HepG2 (cell line): ENCODE results near the gene ZMYM4. TPM values are rescaled to one million over a fixed set of nuclear protein-coding genes. Genes with fewer than 3 reads are reported as not detected.

Experiments used
- ATAC-seq: fragments of 200-7000 bp; cut with Tn5 transposase; 3 replicates; pipeline ENCODE4 v1.9.1; 2020; ENCODE audit warnings: mild to moderate bottlenecking, moderate library complexity
- BruUV-seq: library from RNA; stranded (reverse); fragments of 400-500 nt; replicated peaks from 2 replicates; lab custom pipeline; 2021; lab: Mats Ljungman, UMichigan
- CTCF ChIA-PET: fragments of 300-600 bp; formaldehyde crosslinking; extraction: SDS; loops from one replicate; lab custom pipeline; 2021; ENCODE audit warnings: low total read pairs, inconsistent platforms, low intra/inter-chr PET ratio; lab: Yijun Ruan, JAX
- POLR2A ChIA-PET: fragments of 350-600 bp; sonication (Branson Sonifier 250); formaldehyde crosslinking; loops from one replicate; lab custom pipeline; 2020; ENCODE audit warnings: antibody characterized with exemption, inconsistent platforms; lab: Yijun Ruan, JAX
- DNase-seq: peaks from one replicate; pipeline ENCODE4 v3.0.0-alpha.2; 2015; ENCODE audit warnings: low spot score
- FAIRE-seq: peaks from 3 replicates; lab custom pipeline; 2011; peaks lifted over from hg19 to GRCh38; lab: Jason Lieb, UNC
- H2AFZ ChIP-seq: one replicate; pipeline ENCODE4 v1.6.1; 2011; ENCODE audit warnings: low read length, inconsistent platforms
- H3K27ac ChIP-seq: fragments of 300-600 bp; 3 replicates; pipeline ENCODE4 v1.8.0; 2011; ENCODE audit warnings: mixed run types, mild to moderate bottlenecking, mixed read lengths, low read length, inconsistent platforms; ENCODE audit not compliant: insufficient read depth; ENCODE audit errors: extremely low read length
- H3K27me3 ChIP-seq, 2 experiments: fragments of 200-600 bp in 1 of 2; 2 replicates in 1 of 2; 3 replicates in 1 of 2; pipeline versions ENCODE4 v1.6.0 to v1.8.0; 2011; ENCODE audit warnings: low read length in 2 of 2, mild to moderate bottlenecking in 2 of 2, moderate library complexity in 2 of 2, inconsistent platforms in 1 of 2; ENCODE audit not compliant: insufficient read depth in 2 of 2, control insufficient read depth in 1 of 2
- H3K36me3 ChIP-seq, 2 experiments: fragments of 200-600 bp in 1 of 2; replicated peaks in 1 of 2; 2 replicates in 1 of 2; 3 replicates in 1 of 2; pipeline versions ENCODE4 v1.5.1 to v1.8.0; 2011; ENCODE audit warnings: low read length in 2 of 2, inconsistent platforms in 1 of 2; ENCODE audit not compliant: insufficient read depth in 2 of 2, control insufficient read depth in 1 of 2
- H3K4me1 ChIP-seq: 2 replicates; pipeline ENCODE4 v1.5.1; 2012; ENCODE audit warnings: low read length, inconsistent platforms; ENCODE audit not compliant: insufficient read depth
- H3K4me2 ChIP-seq: 2 replicates; pipeline ENCODE4 v1.6.0; 2011; ENCODE audit warnings: low read depth, low read length, inconsistent platforms
- H3K4me3 ChIP-seq, 3 experiments: fragments of 200-600 bp in 1 of 3; sonication (generic), shearing (Covaris generic) in 1 of 3; replicated peaks in 1 of 3; 2 replicates each; pipeline ENCODE4 v1.5.1; 2011 to 2016; ENCODE audit warnings: low read length in 3 of 3, inconsistent platforms in 2 of 3, low read depth in 2 of 3, mild to moderate bottlenecking in 2 of 3, control low read depth in 1 of 3, mixed read lengths in 1 of 3; ENCODE audit not compliant: insufficient read depth in 1 of 3
- H3K79me2 ChIP-seq: one replicate; pipeline ENCODE4 v1.6.1; 2011; ENCODE audit warnings: low read length, inconsistent platforms; ENCODE audit not compliant: insufficient read depth
- H3K9ac ChIP-seq: 2 replicates; pipeline ENCODE4 v1.6.0; 2011; ENCODE audit warnings: mild to moderate bottlenecking, low read depth, low read length, inconsistent platforms; ENCODE audit not compliant: insufficient read depth
- H3K9me3 ChIP-seq: 2 replicates; pipeline ENCODE4 v1.5.1; 2012; ENCODE audit warnings: mild to moderate bottlenecking, low read length
- H4K20me1 ChIP-seq: 2 replicates; pipeline ENCODE4 v1.6.0; 2011; ENCODE audit warnings: inconsistent platforms, mild to moderate bottlenecking, low read length, moderate library complexity; ENCODE audit not compliant: insufficient read depth
- CENPT ChIP-seq: sonication (generic); formaldehyde crosslinking; IDR thresholded peaks from 2 replicates; pipeline ENCODE4 v1.8.0; 2022; ENCODE audit warnings: low read depth, mild to moderate bottlenecking, moderate library complexity, missing genetic modification reagents
- SOX5 ChIP-seq: IDR thresholded peaks from 2 replicates; pipeline ENCODE4 v1.6.1; 2016; ENCODE audit warnings: borderline replicate concordance
- SOX6 ChIP-seq, 2 experiments: fragments of 450-650 bp in 1 of 2; sonication (generic) in 1 of 2; formaldehyde crosslinking in 1 of 2; IDR thresholded peaks; 2 replicates each; pipeline versions ENCODE4 v1.4.0 to v1.6.1; 2017 to 2020; ENCODE audit warnings: antibody characterized with exemption in 1 of 2, mild to moderate bottlenecking in 1 of 2, missing genetic modification reagents in 1 of 2
- ZNF484 ChIP-seq: sonication (generic); formaldehyde crosslinking; IDR thresholded peaks from 2 replicates; pipeline ENCODE4 v1.5.1; 2020; ENCODE audit warnings: mild to moderate bottlenecking, low read depth, missing genetic modification reagents, borderline replicate concordance
- ZNF510 ChIP-seq: sonication (generic); formaldehyde crosslinking; IDR thresholded peaks from 2 replicates; pipeline ENCODE4 v1.4.0; 2020; ENCODE audit warnings: low read depth, mild to moderate bottlenecking, missing genetic modification reagents
- WGBS: methylation state at CpG from one replicate; pipeline ENCODE4 v1.1.6; 2017; ENCODE audit warnings: low lambda C conversion rate; 5-methylcytosine and 5-hydroxymethylcytosine counted together
- in situ Hi-C: cut with HindIII; loops from 2 replicates; pipeline ENCODE4 v1.10.0; 2017; ENCODE audit warnings: low pct_unique_long_range_greater_than_20kb; ENCODE audit not compliant: extremely low pct_ligation_motif_present
- intact Hi-C: fragments of 100-400 bp; cut with micrococcal nuclease; formaldehyde crosslinking; loops from one replicate; pipeline ENCODE4 v1.10.0; 2022; ENCODE audit not compliant: unreplicated experiment
- polyA plus RNA-seq, 8 experiments: library from polyadenylated mRNA; depleted of rRNA in 3 of 8; stranded (reverse) in 7 of 8; unstranded in 1 of 8; fragments of >200 nt; fragmentation: Illumina TruSeq in 4 of 8; extraction: Trizol in 4 of 8; gene quantifications; 2 replicates each; pipeline versions ENCODE4 v1.2.1 to v1.2.3, GENCODE V29; 2011 to 2016; ENCODE audit warnings: low read depth in 4 of 8, missing spikeins in 1 of 8, mixed read lengths in 1 of 8; ENCODE audit not compliant: insufficient read depth in 1 of 8
- total RNA-seq, 5 experiments: library from RNA; depleted of rRNA; stranded (reverse); fragments of >200 nt; fragmentation: Illumina TruSeq; extraction: Trizol; gene quantifications; 2 replicates each; pipeline ENCODE4 v1.2.3, GENCODE V29; 2016; ENCODE audit warnings: low read depth in 1 of 5
- TF ChIP-seq, protein P1 (sequence below): sonication (generic); formaldehyde crosslinking; conservative IDR thresholded peaks from 2 replicates; pipeline ENCODE4 v1.5.0; 2020; ENCODE audit warnings: missing genetic modification reagents

Gene ZMYM4
- total and polyA plus RNA-seq, 2 of the 13 experiments (the other 11 are each of a cell fraction or from before 2014, with no cell fraction given) = 13.9 to 37.6 TPM

DNA sequence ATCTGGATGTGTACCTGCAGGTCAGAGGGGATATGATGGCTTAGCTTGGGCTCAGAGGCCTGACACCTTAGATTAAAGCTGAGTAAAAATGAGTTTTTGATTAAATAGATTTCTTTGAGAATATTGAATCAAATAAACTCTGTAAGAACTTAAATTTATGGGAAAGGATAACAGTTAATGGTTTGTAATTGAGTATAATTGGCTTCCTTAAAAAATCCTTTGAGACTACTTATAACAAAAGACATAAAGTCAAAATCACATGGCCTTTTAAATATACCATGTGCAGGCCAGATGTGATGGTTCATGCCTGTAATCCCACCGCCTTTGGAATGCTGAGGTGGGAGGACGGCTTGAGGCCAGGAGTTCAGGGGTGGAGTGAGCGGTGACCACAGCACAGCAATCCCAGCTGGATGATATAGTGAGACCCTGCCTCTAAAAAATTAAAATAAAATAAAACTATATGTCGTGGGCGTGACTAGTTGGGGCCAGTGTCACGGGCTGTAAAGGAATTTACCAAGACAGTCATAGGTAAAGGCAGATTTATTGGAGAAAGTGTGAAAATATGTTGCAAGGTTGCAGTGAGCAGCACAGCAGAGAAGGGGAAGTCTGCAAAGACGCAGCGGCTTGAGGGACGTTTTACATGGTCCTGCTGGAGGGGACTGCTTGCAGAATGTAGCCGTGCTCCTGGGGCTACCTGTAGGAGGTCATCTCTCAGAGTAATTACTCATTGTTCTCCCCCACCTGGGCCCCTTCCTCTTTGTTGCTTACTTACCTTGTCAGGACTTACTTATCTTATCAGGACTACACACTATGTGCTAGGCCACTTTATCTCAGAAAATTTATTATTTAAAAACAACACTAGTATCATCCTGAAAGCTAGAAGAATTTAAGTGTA, 122.3 kb downstream of the ZMYM4 start (continued):
- TF ChIP-seq CENPT (no peak), ZNF484 (CRISPR knock-in tag) (no peak), ZNF510 (no peak)

DNA sequence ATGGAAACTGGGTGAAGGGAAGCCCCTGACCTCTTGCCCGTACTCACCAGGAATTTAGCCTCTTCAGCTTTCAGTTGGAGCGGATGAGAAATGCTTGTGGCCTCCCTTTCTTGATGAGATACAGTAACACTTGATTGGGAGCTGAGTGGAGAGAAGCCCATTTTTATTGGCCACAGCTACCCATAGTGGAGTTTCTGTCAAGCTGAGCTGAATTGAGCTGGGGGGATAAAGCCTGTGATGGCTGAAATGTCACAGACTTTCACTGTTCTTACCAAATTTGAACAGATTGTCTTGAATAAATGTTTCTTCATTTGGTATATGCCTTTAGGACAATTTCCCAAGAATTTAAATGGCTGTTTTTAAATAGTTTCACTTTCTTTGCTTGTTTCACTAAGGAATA, 125.9 kb downstream of the ZMYM4 start:
- WGBS = 95% methylated on average over 2 of the region's 2 CpGs
- H2AFZ ChIP-seq = no peak overlapping the region
- intact Hi-C loops (no loop called here), in situ Hi-C loops (no loop called here)
- BruUV-seq = no TSS peak
- no peaks in the 10 kb centered on the region for H4K20me1 ChIP-seq
- FAIRE-seq (no peak), ATAC-seq (no peak), DNase-seq (no peak)
- no peaks in the 10 kb centered on the region for H3K9me3 ChIP-seq
- no peaks in the 10 kb centered on the region for H3K79me2 ChIP-seq
- no peak overlapping the region for H3K4me2 ChIP-seq
- POLR2A ChIA-PET = no interaction called here
- peaks cover 16 to 63% of the 10 kb centered on the region in 2 experiments for H3K36me3 ChIP-seq
- H3K4me1 ChIP-seq = no peaks in the 10 kb centered on the region
- no peak for TF ChIP-seq SOX5 (CRISPR knock-in tag)
- no peak for TF ChIP-seq SOX6 (IDR thresholded peaks at IDR 0.05)
- no peak for TF ChIP-seq SOX6 (CRISPR knock-in tag; IDR thresholded peaks at IDR 0.05)
- TF ChIP-seq, protein P1, sequence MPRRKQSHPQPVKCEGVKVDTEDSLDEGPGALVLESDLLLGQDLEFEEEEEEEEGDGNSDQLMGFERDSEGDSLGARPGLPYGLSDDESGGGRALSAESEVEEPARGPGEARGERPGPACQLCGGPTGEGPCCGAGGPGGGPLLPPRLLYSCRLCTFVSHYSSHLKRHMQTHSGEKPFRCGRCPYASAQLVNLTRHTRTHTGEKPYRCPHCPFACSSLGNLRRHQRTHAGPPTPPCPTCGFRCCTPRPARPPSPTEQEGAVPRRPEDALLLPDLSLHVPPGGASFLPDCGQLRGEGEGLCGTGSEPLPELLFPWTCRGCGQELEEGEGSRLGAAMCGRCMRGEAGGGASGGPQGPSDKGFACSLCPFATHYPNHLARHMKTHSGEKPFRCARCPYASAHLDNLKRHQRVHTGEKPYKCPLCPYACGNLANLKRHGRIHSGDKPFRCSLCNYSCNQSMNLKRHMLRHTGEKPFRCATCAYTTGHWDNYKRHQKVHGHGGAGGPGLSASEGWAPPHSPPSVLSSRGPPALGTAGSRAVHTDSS (CRISPR knock-in tag) = no peak
- CTCF ChIA-PET = no interaction called here
- no peak overlapping the region for H3K27ac ChIP-seq
- no peaks in the 10 kb centered on the region for H3K27me3 ChIP-seq
- no peak overlapping the region for H3K4me3 ChIP-seq
- no peak overlapping the region for H3K9ac ChIP-seq
